Neuronal stem cell (in vitro differentiated cells): ENCODE measurements around the gene FBXO3.

Source experiments
- DNase-seq: peaks from one replicate; pipeline ENCODE4 v3.0.0-alpha.2; 2013; ENCODE audit warnings: low spot score
- H2AFZ ChIP-seq: one replicate; pipeline ENCODE4 v1.6.1; 2013; ENCODE audit warnings: mild to moderate bottlenecking, low read length, inconsistent platforms
- H2AK5ac ChIP-seq: 2 replicates; pipeline ENCODE4 v1.6.1; 2013; ENCODE audit warnings: low read depth, mild to moderate bottlenecking, inconsistent platforms, low read length, moderate library complexity, mixed read lengths
- H2BK120ac ChIP-seq: 2 replicates; pipeline ENCODE4 v1.6.1; 2013; ENCODE audit warnings: low read depth, mild to moderate bottlenecking, inconsistent platforms, low read length, moderate library complexity, mixed read lengths
- H2BK12ac ChIP-seq: one replicate; pipeline ENCODE4 v1.6.1; 2013; ENCODE audit warnings: low read length, inconsistent platforms
- H2BK15ac ChIP-seq: 2 replicates; pipeline ENCODE4 v1.6.1; 2013; ENCODE audit warnings: mild to moderate bottlenecking, low read length, inconsistent platforms, mixed read lengths
- H2BK5ac ChIP-seq: one replicate; pipeline ENCODE4 v1.6.1; 2013; ENCODE audit warnings: inconsistent platforms, mild to moderate bottlenecking, low read length, moderate library complexity
- H3K14ac ChIP-seq: one replicate; pipeline ENCODE4 v1.6.1; 2013; ENCODE audit warnings: low read length, inconsistent platforms
- H3K18ac ChIP-seq: 2 replicates; pipeline ENCODE4 v1.6.1; 2013; ENCODE audit warnings: low read length, inconsistent platforms
- H3K23ac ChIP-seq: 2 replicates; pipeline ENCODE4 v1.6.1; 2013; ENCODE audit warnings: low read depth, mild to moderate bottlenecking, mixed read lengths, low read length, inconsistent platforms; ENCODE audit not compliant: poor library complexity
- H3K27ac ChIP-seq: replicated peaks from 3 replicates; pipeline ENCODE4 v1.5.1; 2013; ENCODE audit warnings: low read length, inconsistent platforms
- H3K27me3 ChIP-seq, 3 experiments: 2 replicates each; pipeline ENCODE4 v1.6.1; 2013; ENCODE audit warnings: low read length in 3 of 3, mild to moderate bottlenecking in 2 of 3, inconsistent platforms in 1 of 3, low read depth in 1 of 3, mixed read lengths in 1 of 3, moderate library complexity in 1 of 3; ENCODE audit not compliant: control insufficient read depth in 3 of 3, insufficient read depth in 3 of 3
- H3K36me3 ChIP-seq, 2 donors: replicated peaks in 1 of 2; 2 replicates each; pipeline ENCODE4 v1.6.1; 2013; ENCODE audit warnings: low read length in 2 of 2; ENCODE audit not compliant: control insufficient read depth in 2 of 2, insufficient read depth in 2 of 2
- H3K4ac ChIP-seq: 2 replicates; pipeline ENCODE4 v1.6.1; 2013; ENCODE audit warnings: inconsistent platforms, mild to moderate bottlenecking, low read length, moderate library complexity
- H3K4me1 ChIP-seq, 2 donors: 1 replicate in 1 of 2; 2 replicates in 1 of 2; pipeline ENCODE4 v1.6.1; 2013; ENCODE audit warnings: low read length in 2 of 2, low read depth in 1 of 2; ENCODE audit not compliant: control insufficient read depth in 2 of 2, insufficient read depth in 1 of 2
- H3K4me2 ChIP-seq: one replicate; pipeline ENCODE4 v1.6.1; 2013; ENCODE audit warnings: mild to moderate bottlenecking, low read length, inconsistent platforms; ENCODE audit not compliant: insufficient read depth, poor library complexity, severe bottlenecking
- H3K4me3 ChIP-seq, 2 donors: 2 replicates each; pipeline ENCODE4 v1.5.1; 2013; ENCODE audit warnings: low read length in 2 of 2, mild to moderate bottlenecking in 2 of 2, inconsistent platforms in 1 of 2, moderate library complexity in 1 of 2
- H3K79me1 ChIP-seq: one replicate; pipeline ENCODE4 v1.6.1; 2013; ENCODE audit warnings: low read depth, mild to moderate bottlenecking, inconsistent platforms, low read length, moderate library complexity
- H3K9ac ChIP-seq: one replicate; pipeline ENCODE4 v1.6.1; 2013; ENCODE audit warnings: mild to moderate bottlenecking, low read depth, low read length, inconsistent platforms; ENCODE audit not compliant: poor library complexity
- H3K9me3 ChIP-seq, 2 donors: replicated peaks in 1 of 2; 2 replicates each; pipeline versions ENCODE3 to v1.6.1; 2013; ENCODE audit warnings: low read length in 2 of 2, mild to moderate bottlenecking in 2 of 2, inconsistent platforms in 1 of 2, low read depth in 1 of 2, mixed read lengths in 1 of 2, moderate library complexity in 1 of 2; ENCODE audit not compliant: control insufficient read depth in 2 of 2, insufficient read depth in 1 of 2
- H4K8ac ChIP-seq: one replicate; pipeline ENCODE4 v1.6.1; 2013; ENCODE audit warnings: low read depth, mild to moderate bottlenecking, inconsistent platforms, low read length, moderate library complexity
- H4K91ac ChIP-seq: one replicate; pipeline ENCODE4 v1.6.1; 2013; ENCODE audit warnings: low read length, low read depth, mild to moderate bottlenecking, inconsistent platforms; ENCODE audit not compliant: poor library complexity
- WGBS, 2 donors: extraction: QIAGEN DNeasy Blood & Tissue Kit; methylation state at CpG; one replicate each; pipeline ENCODE4 v1.1.7; 2013; ENCODE audit warnings: missing lambda C conversion rate in 2 of 2, mixed read lengths in 1 of 2; ENCODE audit not compliant: insufficient read length in 2 of 2, insufficient replicate concordance in 1 of 2; ENCODE audit errors: extremely low coverage in 2 of 2; 5-methylcytosine and 5-hydroxymethylcytosine counted together

The FBXO3 gene

GRCh38 chr11:33703788-33704187 lies 70.5 kb downstream of the FBXO3 start:
- no peak overlapping the region for H2AFZ ChIP-seq
- peaks cover 0 to 3% of the 10 kb centered on the region in 2 donors for H3K9me3 ChIP-seq
- H2BK15ac ChIP-seq: no peak overlapping the region
- H2BK120ac ChIP-seq: no peak overlapping the region
- no peak overlapping the region for H3K9ac ChIP-seq
- no peaks in the 10 kb centered on the region for H3K27me3 ChIP-seq
- no peak for DNase-seq
- H3K14ac ChIP-seq: no peak overlapping the region
- no peak overlapping the region for H4K91ac ChIP-seq
- no peak overlapping the region for H3K4me3 ChIP-seq
- H3K27ac ChIP-seq: no peak overlapping the region
- peaks cover 3 to 25% of the 10 kb centered on the region in 2 donors for H3K36me3 ChIP-seq
- H4K8ac ChIP-seq: no peak overlapping the region
- H3K4me2 ChIP-seq: no peak overlapping the region
- WGBS, 2 donors: no CpG with 5 or more reads among the region's 4 CpGs
- H2BK5ac ChIP-seq: no peak overlapping the region
- H3K4me1 ChIP-seq: peaks cover 7 to 8% of the 10 kb centered on the region in 2 donors
- no peak overlapping the region for H3K4ac ChIP-seq
- H3K18ac ChIP-seq: no peak overlapping the region
- H3K23ac ChIP-seq: no peak overlapping the region
- H3K79me1 ChIP-seq: no peaks in the 10 kb centered on the region
- H2AK5ac ChIP-seq: no peak overlapping the region
- H2BK12ac ChIP-seq: no peak overlapping the region

GRCh38 chr11:33703234-33703633 lies 71.1 kb downstream of the FBXO3 start:
- Histone ChIP-seq H3K4me1 (peaks cover 7 to 8% of the 10 kb centered on the region in 2 donors), H3K27me3 (no peaks in the 10 kb centered on the region), H2BK120ac (no peak overlapping the region), H2BK5ac (no peak overlapping the region), H2AFZ (no peak overlapping the region), H4K91ac (no peak overlapping the region), H3K23ac (no peak overlapping the region), H3K18ac (no peak overlapping the region), H2BK12ac (no peak overlapping the region), H3K14ac (no peak overlapping the region), H3K4me3 (no peak overlapping the region), H3K9me3 (peaks cover 0 to 3% of the 10 kb centered on the region in 2 donors), H3K36me3 (peaks cover 2 to 21% of the 10 kb centered on the region in 2 donors), H2BK15ac (no peak overlapping the region), H3K4ac (no peak overlapping the region), H2AK5ac (no peak overlapping the region), H3K79me1 (no peaks in the 10 kb centered on the region), H3K9ac (no peak overlapping the region), H3K27ac (no peak overlapping the region), H4K8ac (no peak overlapping the region), H3K4me2 (no peak overlapping the region)
- DNase-seq: no peak
- WGBS, 2 donors: no CpG with 5 or more reads among the region's 5 CpGs

GRCh38 chr11:33701302-33702230 lies 72.8 kb downstream of the FBXO3 start:
- H4K8ac ChIP-seq: no peak overlapping the region
- DNase-seq: no peak

GRCh38 chr11:33700502-33701271 lies 73.6 kb downstream of the FBXO3 start, which contains the start of gene C11orf91:
Gene C11orf91, minus strand, starts transcription at chr11:33700826. Its CDS starts 86 bp downstream, at chr11:33700740.
- no CpG with 5 or more reads among the region's 72 CpGs for WGBS, 2 donors

More at GRCh38 chr11:33701302-33702230, 72.8 kb downstream of the FBXO3 start:
- Histone ChIP-seq H2AFZ (peak overlapping the region; percentile 92), H3K9ac (no peak overlapping the region), H3K27me3 (no peaks in the 10 kb centered on the region), H2BK120ac (no peak overlapping the region), H2AK5ac (no peak overlapping the region), H3K14ac (no peak overlapping the region), H3K27ac (no peak overlapping the region), H3K18ac (no peak overlapping the region), H3K36me3 (peaks cover 2 to 7% of the 10 kb centered on the region in 2 donors), H3K9me3 (peaks cover 0 to 3% of the 10 kb centered on the region in 2 donors), H3K23ac (no peak overlapping the region), H2BK15ac (no peak overlapping the region), H3K4me2 (peak overlapping the region; percentile 59), H4K91ac (no peak overlapping the region), H3K4me3 (peak overlapping the region in 1 of 2 donors; percentile 49), H2BK12ac (no peak overlapping the region), H3K4ac (no peak overlapping the region), H3K79me1 (no peaks in the 10 kb centered on the region), H2BK5ac (no peak overlapping the region), H3K4me1 (peaks cover 7 to 8% of the 10 kb centered on the region in 2 donors)
- no CpG with 5 or more reads among the region's 7 CpGs for WGBS, 2 donors

More at GRCh38 chr11:33700502-33701271, 73.6 kb downstream of the FBXO3 start, which contains the start of gene C11orf91:
- Histone ChIP-seq H4K8ac (no peak within 1 kb of the TSS), H2BK120ac (no peak within 1 kb of the TSS), H3K4me1 (peaks cover 7 to 8% of the 10 kb centered on the region in 2 donors), H3K18ac (peak within 1 kb of the TSS; percentile 96), H3K23ac (peak within 1 kb of the TSS; percentile 90), H3K9me3 (peaks cover 0 to 3% of the 10 kb centered on the region in 2 donors), H3K27me3 (no peaks in the 10 kb centered on the region), H2BK12ac (no peak within 1 kb of the TSS), H2BK5ac (no peak within 1 kb of the TSS), H3K14ac (peak within 1 kb of the TSS; percentile 63), H3K36me3 (peaks cover 2% of the 10 kb centered on the region in 2 donors), H3K4me2 (peak within 1 kb of the TSS; percentile 84), H3K4me3 (peak within 1 kb of the TSS; percentile 49 to 89), H3K27ac (no peak within 1 kb of the TSS), H4K91ac (no peak within 1 kb of the TSS), H2BK15ac (no peak within 1 kb of the TSS), H3K9ac (peak within 1 kb of the TSS; percentile 82), H2AFZ (peak within 1 kb of the TSS; percentile 92), H3K4ac (no peak within 1 kb of the TSS), H3K79me1 (no peaks in the 10 kb centered on the region), H2AK5ac (no peak within 1 kb of the TSS)
- peak; percentile 96 for DNase-seq
